Mesenteric fat pad (tissue), 1 donor: Measurements from ENCODE around the gene SPEN. TPM values are rescaled to one million over a fixed set of nuclear protein-coding genes. Genes with fewer than 3 reads are reported as not detected.
"Not testable (repeated sequence)": the region's sequence is repeated elsewhere in the genome, so short reads cannot be mapped to it uniquely, and the experiment has no call there.

ENCODE experiments used
- DNase-seq: peaks from one replicate; pipeline ENCODE4 v3.0.0-alpha.2; 2020; ENCODE audit warnings: low spot score
- total RNA-seq: library from RNA; stranded (reverse); fragmentation: NEBNext Ultra II Directional; extraction: Animal tissue kit (Norgen Biotek cat#: 25700); gene quantifications from one replicate; pipeline ENCODE4 v1.2.1, GENCODE V29; 2021
- donor health status: DM: yes; HTN: yes; CAD: no.

The SPEN gene
- total RNA-seq, 1 donor from 2014 or later: 92.0 TPM

DNA sequence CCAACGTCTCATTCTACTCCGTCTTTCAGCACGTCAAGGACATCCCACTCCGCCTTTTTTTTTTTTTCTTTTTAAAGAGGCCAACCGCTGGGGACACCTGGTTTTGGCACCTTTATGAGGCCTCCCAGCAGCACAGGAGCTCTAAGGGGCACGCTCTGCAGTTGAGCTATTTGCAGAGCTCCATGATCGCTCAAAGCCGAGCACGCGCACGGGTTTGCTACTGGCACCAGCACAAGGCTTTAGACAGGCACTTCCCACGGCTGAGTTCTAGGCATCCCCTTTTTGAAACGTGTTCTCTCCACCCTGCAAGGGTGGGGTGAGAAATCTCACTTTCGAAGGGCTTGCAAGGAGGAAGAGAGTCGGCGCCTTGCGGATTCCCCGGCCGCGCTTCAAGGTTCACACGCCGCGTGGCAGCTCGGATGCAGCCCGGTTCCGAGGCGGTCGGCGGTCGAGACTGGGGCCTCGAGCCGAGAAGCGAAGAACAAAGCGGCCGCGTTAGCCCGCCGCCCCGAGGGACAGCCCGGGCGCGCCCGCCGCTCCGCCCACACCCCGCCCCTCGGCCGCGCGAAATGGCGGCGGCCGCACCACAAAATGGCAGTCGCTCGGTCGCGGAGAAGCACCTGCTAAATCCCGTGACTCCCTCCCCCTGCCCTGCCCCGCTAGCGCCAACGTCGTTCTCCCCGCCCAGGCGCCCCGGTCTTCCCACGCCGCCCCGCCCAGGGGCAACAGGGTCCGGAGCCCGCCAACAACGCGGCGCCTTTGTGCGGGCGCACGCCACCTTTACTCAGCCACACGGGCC, 12.9 kb upstream of the SPEN start:
- DNase-seq: peak; percentile 95

GRCh38 chr1:15835205-15835740, 12.2 kb upstream of the SPEN start:
- DNase-seq: peak; percentile 87

DNA sequence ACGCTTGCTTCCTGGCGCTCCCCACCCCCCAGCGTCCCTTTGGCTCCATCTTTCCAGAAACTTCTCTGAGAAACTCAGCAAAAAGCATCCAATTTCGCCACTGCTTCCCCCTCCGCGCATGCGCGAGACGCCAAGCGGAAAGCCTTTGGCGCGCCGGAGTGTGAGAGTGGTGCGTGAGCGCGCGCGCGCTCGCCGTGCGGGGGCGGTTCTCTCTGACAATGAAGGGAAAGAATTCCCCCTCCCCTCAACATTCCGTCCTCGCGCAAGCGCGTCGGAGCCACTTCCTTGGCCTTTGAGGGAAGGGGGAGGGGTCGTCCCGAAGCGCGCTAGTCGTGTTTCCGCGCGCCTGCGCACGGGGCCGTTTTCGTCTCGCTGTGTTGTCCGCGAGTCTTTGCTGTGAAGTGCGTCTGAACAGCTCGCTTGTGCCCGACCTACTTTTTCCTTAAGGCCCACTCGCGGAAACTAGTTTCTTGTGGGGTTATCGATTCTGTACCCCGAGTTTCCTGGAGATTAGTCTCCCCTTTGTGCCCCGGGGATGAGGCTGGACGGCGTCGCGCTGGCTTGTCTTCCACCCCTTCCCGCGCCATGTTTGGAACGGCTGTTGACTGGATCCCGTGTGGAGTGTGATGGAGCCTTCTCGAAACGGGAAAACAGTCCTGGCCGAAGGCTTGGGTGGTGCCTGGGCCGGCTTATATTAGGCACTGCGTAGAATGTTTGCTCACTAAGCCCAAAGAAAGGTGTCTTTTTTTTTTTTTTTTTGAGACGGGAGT, 11.6 kb upstream of the SPEN start:
- peak; percentile 100 for DNase-seq

GRCh38 chr1:15836511-15836771, 11.1 kb upstream of the SPEN start:
- not testable (repeated sequence) for DNase-seq

DNA sequence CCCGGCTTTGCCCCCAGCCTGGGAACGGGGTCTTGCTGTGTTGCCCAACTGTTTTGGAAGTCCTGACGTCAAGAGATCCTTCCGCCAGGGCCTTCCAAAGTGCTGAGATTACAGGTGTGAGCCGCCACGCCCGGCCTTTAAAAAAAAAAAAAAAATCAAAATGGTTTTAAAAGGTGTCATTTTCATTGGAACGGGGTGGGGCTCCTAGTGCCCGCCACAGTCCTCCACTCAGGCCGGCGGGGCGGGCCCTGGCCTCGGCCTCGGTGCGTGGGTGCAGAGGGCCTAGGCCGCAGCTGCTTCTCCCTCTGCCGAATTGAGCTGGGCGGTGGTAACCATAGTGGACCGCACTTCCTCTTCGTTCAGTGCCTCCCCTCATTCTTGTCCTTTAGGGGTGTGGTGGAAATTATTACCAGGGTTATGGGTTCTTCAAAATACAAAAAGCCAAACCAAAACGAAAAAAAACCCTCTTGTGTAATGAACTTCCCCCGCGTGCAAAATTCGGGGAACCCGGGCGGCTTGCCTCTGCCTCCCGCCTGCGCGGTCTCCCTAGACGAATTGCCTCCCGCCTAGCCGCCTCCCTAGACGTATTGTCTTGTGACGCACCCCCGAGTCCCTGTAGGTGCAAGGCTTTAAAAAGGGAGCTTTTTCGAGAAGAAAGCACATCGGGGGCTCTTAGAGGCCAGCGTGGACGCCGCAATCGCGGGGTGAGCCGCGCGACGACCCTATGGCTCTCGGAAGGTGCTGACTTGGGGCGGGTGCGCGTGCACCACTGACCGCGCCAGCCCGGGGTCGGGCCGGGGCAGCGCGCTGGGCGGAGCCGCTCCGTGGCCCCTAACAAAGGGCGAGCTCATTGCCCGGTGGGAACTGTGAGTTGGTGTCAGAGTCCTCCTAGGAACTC, 10.5 kb upstream of the SPEN start:
- peak; percentile 89 for DNase-seq

- peak; percentile 26 for DNase-seq
Observed at GRCh38 chr1:15837931-15838330, 9.6 kb upstream of the SPEN start.

GRCh38 chr1:15838721-15839120, 8.8 kb upstream of the SPEN start:
- DNase-seq: no peak

DNA sequence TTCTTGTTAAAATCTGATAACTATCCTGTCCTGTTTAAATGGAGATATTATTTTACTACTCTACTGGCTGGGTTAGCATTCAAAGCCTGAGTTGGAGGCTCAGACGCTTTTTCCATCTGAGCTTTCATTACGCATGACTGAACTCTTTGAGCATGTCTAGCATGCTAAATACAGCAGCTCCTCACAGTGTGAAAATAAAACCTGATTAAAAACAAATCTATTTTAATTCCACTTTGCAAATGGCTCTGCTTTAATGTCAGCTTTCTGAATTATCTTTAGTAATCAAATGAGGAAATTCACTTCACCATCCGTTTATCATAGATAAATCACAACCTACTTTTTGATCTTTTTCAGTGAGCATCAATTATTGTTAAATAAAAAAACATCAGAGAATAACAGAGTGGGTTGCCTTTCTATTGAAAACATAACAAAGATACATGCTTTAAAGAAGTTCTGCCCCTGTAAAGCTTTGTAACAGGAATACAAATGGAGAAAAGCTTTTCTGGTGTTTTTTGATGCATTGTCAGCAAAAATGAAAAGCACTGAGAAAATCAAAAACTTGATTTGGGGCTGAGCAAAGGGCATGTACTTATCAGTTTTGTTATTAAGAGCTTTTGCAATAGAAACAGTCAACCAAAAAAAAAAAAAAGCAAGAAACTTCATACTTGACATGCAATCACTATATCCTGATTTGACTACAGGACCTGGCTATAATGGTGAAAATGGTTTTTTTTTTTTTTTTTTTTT, 3.5 kb upstream of the SPEN start:
- DNase-seq: no peak

- DNase-seq: peak; percentile 39
Observed at GRCh38 chr1:15846056-15846455, 1.5 kb upstream of the SPEN start.

- no peak for DNase-seq
Observed at GRCh38 chr1:15847893-15848142, 311 bp downstream of the SPEN start.

- peak; percentile 90 for DNase-seq
Observed at GRCh38 chr1:15848143-15848928, 829 bp downstream of the SPEN start.

DNA sequence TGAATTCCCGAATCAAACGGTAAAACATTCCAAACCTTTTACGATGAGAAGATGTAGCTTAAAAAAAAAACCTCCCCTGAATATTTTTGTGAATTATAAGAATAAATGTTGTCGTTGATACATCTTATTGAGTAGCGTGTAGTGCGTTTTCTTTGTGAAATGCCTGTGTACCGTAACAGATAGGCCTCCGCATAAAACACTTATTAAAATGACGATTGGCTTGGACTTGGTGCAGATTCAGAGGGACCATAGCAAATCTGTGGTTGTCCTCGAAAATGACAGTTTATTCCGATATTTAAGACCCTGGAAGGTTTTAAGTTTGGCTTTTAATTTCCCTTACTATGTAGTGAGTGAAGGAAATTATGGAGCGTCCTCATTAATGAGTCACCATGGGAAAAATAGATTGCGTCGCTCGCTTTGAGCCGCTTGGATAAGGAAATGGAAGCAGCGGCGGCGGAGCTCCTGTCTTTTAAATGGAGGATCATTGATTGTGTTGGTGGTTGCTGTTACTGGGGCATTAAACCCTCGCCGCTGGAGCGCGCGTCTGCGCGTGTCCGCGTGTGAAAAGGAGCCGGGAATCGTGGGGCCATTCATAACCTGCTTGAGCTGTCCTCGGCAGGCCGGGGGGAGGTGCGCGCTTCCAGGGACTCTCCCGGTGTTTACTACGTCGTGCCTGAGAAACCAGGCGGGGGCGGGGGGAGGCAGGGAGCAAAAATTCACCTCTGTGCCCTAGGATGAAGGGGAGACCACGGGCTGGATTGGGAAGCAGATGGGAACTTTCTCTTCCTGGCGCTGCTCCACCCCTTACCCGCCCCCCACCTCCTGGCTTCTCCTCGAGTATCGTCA, 1.6 kb downstream of the SPEN start:
- DNase-seq: peak; percentile 93

DNA sequence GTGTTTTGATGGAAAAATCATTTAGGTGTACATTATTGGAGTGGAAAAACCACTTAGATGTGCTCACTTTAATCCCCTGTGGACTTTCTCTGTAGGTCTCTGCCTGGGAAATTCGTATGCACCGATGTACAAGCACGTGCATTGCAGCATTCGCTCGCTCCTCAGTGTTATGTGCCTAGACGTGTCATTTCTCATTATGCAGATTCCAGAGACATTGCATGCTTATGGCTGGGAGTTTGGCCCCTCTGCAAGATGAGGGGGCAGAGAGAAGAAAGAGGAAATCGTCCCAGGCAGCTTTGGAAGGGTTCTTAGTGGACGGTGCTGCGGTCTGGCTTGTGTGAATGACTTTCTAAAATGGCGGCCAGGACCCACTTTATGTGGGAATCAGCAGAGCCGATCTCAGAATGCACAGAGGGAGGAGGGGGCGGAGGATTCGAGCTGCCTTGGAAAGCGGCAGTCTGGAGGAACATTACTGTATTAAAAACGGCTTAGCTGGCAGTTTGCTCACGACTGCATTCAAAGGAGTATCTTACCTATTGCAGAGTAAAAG, 2.3 kb downstream of the SPEN start:
- DNase-seq: peak; percentile 83

- DNase-seq: no peak
Observed at GRCh38 chr1:15850471-15851001, 3.0 kb downstream of the SPEN start.

DNA sequence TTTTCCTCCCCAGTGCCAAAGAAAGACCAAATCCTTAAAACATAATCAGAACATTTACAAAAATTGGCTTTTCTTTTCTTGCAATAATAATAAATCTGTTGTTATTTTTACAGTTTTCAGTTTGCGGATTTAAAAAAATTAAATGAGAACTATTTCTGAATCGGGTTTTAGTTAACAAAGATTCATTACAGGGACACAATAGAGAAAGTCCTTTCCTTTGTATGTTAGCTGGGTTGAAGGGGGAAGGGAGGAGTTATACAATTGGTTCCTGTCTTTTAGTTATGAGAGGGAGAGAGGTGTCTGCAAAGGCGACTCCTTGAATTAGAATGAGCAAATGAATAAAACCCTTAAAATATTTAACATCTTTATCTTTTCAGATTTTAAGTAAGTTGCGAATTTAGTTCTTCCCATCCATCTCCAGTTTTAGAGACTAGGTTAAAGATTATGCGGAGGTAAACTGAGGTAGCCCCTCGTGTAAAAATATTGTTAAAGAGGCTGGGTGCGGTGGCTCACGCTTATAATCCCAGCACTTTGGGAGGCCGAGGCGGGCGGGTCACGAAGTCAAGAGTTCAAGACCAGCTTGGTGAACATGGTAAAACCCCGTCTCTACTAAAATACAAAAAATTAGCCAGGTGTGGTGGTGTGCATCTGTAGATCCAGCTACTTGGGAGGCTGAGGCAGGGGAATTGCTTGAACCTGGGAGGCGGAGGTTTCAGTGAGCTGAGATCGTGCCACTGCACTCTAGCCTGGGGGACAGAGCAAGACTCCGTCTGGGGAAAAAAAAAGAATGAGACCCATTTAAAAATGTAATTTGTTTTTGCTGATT, 3.9 kb downstream of the SPEN start:
- DNase-seq: no peak

GRCh38 chr1:15852036-15852827, 4.7 kb downstream of the SPEN start:
- no peak for DNase-seq

- DNase-seq: peak; percentile 30
Observed at GRCh38 chr1:15852828-15853302, 5.4 kb downstream of the SPEN start.
